ENCODE data around the gene ARL3.
"Not testable (repeated sequence)": the region's sequence is repeated elsewhere in the genome, so short reads cannot be mapped to it uniquely, and the experiment has no call there.

ARL3 gene

DNA sequence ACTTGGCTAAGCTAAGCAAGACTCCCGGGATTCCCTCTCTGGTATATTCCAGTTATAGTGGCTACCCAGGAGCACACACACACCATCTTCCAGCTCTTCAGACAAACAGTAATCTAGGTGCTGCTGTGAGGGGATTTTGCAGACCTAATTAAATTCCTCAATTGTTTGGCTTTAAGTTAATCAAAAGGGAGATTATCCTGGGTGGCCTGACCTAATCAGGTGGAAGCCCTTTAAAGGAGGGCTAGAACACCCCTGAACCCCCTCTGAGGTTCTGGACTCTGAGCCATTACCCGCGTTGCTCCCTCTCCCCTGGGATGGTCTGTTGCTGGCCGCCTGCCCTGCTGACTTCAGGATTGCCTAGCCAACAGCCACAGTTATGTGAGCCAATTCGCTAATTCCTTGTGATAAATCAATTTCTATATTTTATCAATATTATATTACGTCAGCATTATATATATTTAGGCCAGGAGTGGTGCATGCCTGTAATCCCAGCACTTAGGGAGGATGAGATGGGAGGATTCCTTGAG, 6.6 kb upstream of the ARL3 start:
- no peak overlapping the region for H3K27ac ChIP-seq
- TF ChIP-seq, protein P1, sequence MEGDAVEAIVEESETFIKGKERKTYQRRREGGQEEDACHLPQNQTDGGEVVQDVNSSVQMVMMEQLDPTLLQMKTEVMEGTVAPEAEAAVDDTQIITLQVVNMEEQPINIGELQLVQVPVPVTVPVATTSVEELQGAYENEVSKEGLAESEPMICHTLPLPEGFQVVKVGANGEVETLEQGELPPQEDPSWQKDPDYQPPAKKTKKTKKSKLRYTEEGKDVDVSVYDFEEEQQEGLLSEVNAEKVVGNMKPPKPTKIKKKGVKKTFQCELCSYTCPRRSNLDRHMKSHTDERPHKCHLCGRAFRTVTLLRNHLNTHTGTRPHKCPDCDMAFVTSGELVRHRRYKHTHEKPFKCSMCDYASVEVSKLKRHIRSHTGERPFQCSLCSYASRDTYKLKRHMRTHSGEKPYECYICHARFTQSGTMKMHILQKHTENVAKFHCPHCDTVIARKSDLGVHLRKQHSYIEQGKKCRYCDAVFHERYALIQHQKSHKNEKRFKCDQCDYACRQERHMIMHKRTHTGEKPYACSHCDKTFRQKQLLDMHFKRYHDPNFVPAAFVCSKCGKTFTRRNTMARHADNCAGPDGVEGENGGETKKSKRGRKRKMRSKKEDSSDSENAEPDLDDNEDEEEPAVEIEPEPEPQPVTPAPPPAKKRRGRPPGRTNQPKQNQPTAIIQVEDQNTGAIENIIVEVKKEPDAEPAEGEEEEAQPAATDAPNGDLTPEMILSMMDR (conservative IDR thresholded peaks at IDR 0.05): no peak
- TF ChIP-seq ZFX (IDR thresholded peaks at IDR 0.05): no peak

DNA sequence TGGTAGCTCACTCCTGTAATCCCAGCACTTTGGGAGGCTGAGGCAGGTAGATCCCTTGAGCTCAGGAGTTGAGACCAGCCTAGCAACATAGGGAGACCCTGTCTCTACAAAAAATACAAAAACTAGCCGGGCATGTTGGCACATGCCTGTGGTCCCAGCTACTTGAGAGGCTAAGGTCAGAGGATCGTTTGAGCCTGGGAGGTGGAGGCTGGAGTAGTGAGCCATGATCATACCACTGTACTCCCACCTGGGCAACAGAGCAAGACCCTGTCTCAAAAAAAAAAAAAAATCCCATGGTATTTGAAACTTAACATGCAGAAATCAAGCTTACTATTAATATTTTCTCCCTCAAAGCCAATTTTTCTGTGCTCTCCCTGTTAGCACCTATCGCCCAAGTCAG, 6.1 kb upstream of the ARL3 start:
- H3K27ac ChIP-seq: no peak overlapping the region
- TF ChIP-seq, protein P1 (conservative IDR thresholded peaks at IDR 0.05): no peak
- no peak for TF ChIP-seq ZFX (IDR thresholded peaks at IDR 0.05)

DNA sequence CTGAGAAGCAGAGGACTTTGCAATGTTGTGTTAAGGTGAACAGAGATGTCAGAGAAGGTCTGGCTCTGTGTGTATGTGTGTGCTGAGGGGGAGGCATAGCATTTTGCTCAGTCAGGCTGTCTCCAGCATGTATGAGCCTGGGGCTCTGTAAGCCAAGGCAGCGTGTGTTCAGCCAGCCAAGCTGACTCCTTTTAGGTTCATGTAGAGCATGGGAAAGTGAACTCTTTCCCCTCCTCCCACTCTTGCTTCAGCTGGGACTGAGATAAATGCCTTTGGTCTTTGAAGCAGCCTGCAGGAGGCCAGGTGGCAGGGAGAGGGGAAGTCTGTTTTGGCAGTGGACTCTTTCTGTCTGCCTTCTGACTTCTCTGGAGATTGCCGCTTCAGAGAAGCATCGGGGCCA, 4.0 kb upstream of the ARL3 start:
- TF ChIP-seq ZFX (IDR thresholded peaks at IDR 0.05): no peak
- TF ChIP-seq, protein P1 (conservative IDR thresholded peaks at IDR 0.05): no peak
- H3K27ac ChIP-seq: no peak overlapping the region

DNA sequence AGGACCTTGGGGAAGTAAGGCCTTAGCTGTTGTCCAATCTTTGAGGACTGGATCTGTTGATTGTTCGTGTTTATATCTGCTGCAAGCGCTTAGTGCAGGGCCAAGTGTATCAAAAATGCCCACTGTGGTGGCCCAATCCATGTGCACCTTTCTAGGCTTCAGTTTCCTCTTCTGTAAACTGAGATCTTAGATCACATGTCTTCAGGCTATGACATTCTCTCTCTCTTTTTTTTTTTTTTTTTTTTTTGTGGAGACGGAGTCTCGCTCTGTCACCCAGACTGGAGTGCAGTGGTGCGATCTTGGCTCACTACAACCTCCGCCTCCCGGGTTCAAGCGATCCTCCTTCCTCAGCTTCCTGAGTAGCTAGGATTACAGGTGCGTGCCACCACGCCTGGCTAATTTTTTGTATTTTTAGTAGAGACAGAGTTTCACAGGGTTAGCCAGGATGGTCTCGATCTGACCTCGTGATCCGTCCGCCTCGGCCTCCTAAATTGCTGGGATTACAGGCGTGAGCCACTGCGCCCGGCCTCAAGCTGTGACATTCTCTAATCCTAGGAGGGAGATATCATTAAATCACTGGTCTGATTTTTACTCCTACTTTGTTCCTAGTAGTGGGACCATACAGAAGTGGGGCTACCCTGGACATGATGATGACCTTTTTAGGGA, 2.8 kb upstream of the ARL3 start:
- H3K27ac ChIP-seq: not testable (repeated sequence)

DNA sequence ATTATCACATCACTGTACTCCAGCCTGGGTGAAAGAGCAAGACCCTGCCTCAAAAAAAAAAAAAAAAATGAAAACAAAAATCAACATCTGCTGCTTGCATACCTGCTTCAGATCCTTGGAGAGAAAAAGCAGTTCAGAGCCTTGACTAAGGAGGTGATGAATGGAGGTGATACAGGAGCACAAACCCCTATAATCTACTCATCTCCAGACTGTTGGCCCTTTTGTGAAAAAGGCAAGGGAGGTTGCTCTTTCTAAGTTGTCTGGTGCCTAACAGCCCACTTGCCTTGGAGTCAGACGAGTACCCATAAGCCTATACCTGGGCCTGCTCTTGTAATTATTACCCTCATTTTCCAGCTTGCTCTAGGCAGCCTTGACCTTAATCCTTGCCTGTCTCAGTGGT, 1.7 kb upstream of the ARL3 start:
- H3K27ac ChIP-seq: peak overlapping the region; percentile 90; the same call in 1 of the 2 replicates
- TF ChIP-seq, protein P1 (conservative IDR thresholded peaks at IDR 0.05): no peak
- TF ChIP-seq ZFX (IDR thresholded peaks at IDR 0.05): no peak

DNA sequence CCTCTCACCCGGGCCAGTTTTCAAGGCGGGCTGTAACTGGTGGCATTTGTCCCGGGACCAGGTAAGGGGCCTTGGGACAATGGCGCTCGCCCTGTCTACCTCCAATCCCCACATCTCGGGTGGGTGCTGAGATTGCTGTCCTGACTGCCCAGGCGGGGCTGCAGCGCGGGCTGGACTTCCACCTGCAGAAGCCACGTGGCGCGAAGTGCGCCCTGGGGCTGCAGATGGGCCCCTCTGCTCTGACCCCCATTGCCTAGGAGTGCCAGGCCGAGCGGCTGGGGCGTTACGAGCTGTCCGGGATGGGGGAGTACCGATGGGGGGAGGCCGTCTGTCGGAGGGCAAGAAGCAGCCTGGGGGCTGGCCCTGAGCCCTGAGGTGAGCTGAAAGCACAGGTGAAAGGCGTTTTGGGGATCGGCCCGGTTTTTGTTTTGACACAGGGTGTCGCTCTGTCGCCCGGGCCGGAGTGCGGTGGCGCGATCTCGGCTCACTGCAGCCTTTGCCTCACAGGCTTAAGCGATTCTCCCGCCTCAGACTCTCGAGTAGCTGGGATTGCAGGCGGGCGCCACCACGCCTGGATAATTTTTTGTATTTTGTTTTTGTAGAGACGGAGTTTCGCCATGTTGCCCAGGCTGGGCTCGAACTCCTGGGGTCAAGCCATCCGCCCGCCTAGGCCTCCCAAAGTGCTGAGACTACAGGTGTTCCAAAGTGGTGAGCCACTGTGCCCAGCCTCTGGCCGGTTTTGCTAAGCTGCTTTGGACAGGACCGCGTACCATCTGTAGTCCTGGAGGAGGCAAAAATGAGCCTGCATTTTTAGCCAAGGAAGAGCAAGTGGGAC, 641 bp upstream of the ARL3 start, which contains the start of gene SFXN2:
Gene SFXN2, plus strand, starts transcription at position 16 of the 835 bp plus-strand sequence. CDS start 12,001 bp downstream, outside the sequence.
- peak within 1 kb of the TSS; percentile 90 for H3K27ac ChIP-seq
- TF ChIP-seq, protein P1 (conservative IDR thresholded peaks at IDR 0.05): peak; percentile 53
- TF ChIP-seq ZFX (IDR thresholded peaks at IDR 0.05): peak; percentile 87

DNA sequence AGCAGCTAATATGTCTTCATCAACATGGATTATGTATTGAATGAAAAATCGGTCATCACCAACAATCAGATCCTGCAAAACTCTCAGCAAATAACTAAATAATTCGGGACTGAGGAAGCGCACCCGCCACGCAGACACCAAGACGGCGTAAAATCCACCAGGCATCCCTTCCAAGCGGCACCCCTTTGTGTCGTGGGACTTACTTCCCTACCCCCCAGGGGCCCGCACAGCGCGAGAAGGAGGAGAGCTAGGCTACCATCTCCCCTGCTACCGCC, 721 bp downstream of the ARL3 start:
- TF ChIP-seq, protein P1 (conservative IDR thresholded peaks at IDR 0.05): peak; percentile 45
- TF ChIP-seq ZFX (IDR thresholded peaks at IDR 0.05): no peak
- peak overlapping the region; percentile 90 for H3K27ac ChIP-seq

Data from C4-2B (cell line).